ENCODE measurements around the gene FSD2.

- TF ChIP-seq CTCF (IDR thresholded peaks at IDR 0.05; ENCODE audit: control extremely low read depth in 1 of 3, insufficient read depth in 1 of 3, low read depth in 1 of 3, low read length in 3 of 3) (no peak), ATF2 (IDR thresholded peaks at IDR 0.05; ENCODE audit: low read length) (no peak), CREB1 (IDR thresholded peaks at IDR 0.05) (no peak; the same call in 1 of the 2 replicates), MAX (IDR thresholded peaks at IDR 0.05) (no peak; the same call in 1 of the 2 replicates), JUN (IDR thresholded peaks at IDR 0.05; ENCODE audit: low read depth, low read length) (no peak)
Measured at GRCh38 chr15:82709421-82710207, 96.3 kb downstream of the FSD2 start, which contains the start of gene AP3B2.
